A549 treated with ZK216348 at 1 μM for 4 hours (cell line): ENCODE results near the gene SZT2. TPM values are rescaled to one million over a fixed set of nuclear protein-coding genes. Genes with fewer than 3 reads are reported as not detected.

ENCODE experiments used
- total RNA-seq: library from RNA; stranded (reverse); fragments of 200-300 nt; extraction: Qiagen RNA extraction; gene quantifications from 5 replicates; pipeline ENCODE4 v1.2.3, GENCODE V29; 2022; ENCODE audit warnings: low read depth

The SZT2 gene
- 4.6 to 8.8 TPM (median 8.0 TPM) in 5 replicates for total RNA-seq

GRCh38 chr1:43389326-43390313, at the start of gene SZT2, which contains the start of gene MED8:
Gene SZT2, plus strand, starts transcription at chr1:43389899. Its CDS starts 70 bp downstream, at chr1:43389969.
Gene MED8, minus strand, starts transcription at chr1:43389800. Its CDS starts 36 bp downstream, at chr1:43389764.

GRCh38 chr1:43358746-43359693, 30.7 kb upstream of the SZT2 start, which contains the start of gene CDC20:
Gene CDC20, plus strand, starts transcription at chr1:43358981. Its CDS starts 235 bp downstream, at chr1:43359216.

GRCh38 chr1:43367904-43368645, 21.6 kb upstream of the SZT2 start, which contains the start of gene ELOVL1:
Gene ELOVL1, minus strand, starts transcription at chr1:43368011. Its CDS starts 2,402 bp downstream, at chr1:43365609.

GRCh38 chr1:43453442-43454269, 64.0 kb downstream of the SZT2 start, which contains the start of gene HYI:
Gene HYI, minus strand, starts transcription at chr1:43453931. Its CDS starts 138 bp downstream, at chr1:43453793.

Other genes with a start within 250 kb of the SZT2 start
- 166 to 215 TPM (median 183 TPM) in 5 replicates for gene EBNA1BP2, start 217.6 kb upstream of the SZT2 start, total RNA-seq
- 0.06 to 0.58 TPM (median 0.34 TPM) in 5 replicates for gene CFAP57, start 217.6 kb upstream of the SZT2 start, total RNA-seq
- not detected in 5 replicates for gene TMEM125, start 119.9 kb upstream of the SZT2 start, total RNA-seq
- not detected in 5 replicates for gene C1orf210, start 104.3 kb upstream of the SZT2 start, total RNA-seq
- gene TIE1, start 88.9 kb upstream of the SZT2 start, total RNA-seq: not detected in 5 replicates
- gene MPL, start 52.1 kb upstream of the SZT2 start, total RNA-seq: 0.46 to 0.63 TPM in 2 of 5 replicates, not detected in the others
- 156 to 204 TPM (median 203 TPM) in 5 replicates for gene CDC20, start 30.9 kb upstream of the SZT2 start, total RNA-seq
- 137 to 147 TPM (median 143 TPM) in 5 replicates for gene ELOVL1, start 21.9 kb upstream of the SZT2 start, total RNA-seq
- 33.0 to 37.3 TPM (median 36.8 TPM) in 5 replicates for gene MED8, start 99 bp upstream of the SZT2 start, total RNA-seq
- gene HYI, start 64.0 kb downstream of the SZT2 start, total RNA-seq: 11.5 to 18.6 TPM (median 16.5 TPM) in 5 replicates
- 72.4 to 117 TPM (median 101 TPM) in 5 replicates for gene PTPRF, start 141.0 kb downstream of the SZT2 start, total RNA-seq